Stimulated activated naive CD8-positive, alpha-beta T cell treated with anti-CD3 and anti-CD28 coated beads, Interleukin-15, Interleukin-2, amounts not matched to agents 100 ng/mL and 50 ng/mL, for 24 hours (primary cell): ENCODE measurements around the gene IL1RAPL2.
"Not testable (repeated sequence)": the region's sequence is repeated elsewhere in the genome, so short reads cannot be mapped to it uniquely, and the experiment has no call there.

Source experiments
- H3K27ac Mint-ChIP-seq: one replicate; pipeline ENCODE4 v1.8.0; 2021; ENCODE audit warnings: mild to moderate bottlenecking, mixed read lengths
- H3K27me3 Mint-ChIP-seq: one replicate; pipeline ENCODE4 v1.8.0; 2021; ENCODE audit warnings: mixed read lengths
- H3K36me3 Mint-ChIP-seq: one replicate; pipeline ENCODE4 v1.8.0; 2021; ENCODE audit warnings: low read depth, mixed read lengths
- H3K4me1 Mint-ChIP-seq: one replicate; pipeline ENCODE4 v1.8.0; 2021; ENCODE audit warnings: low read depth, mixed read lengths
- H3K4me3 Mint-ChIP-seq: one replicate; pipeline ENCODE4 v1.8.0; 2021; ENCODE audit warnings: mild to moderate bottlenecking, mixed read lengths
- H3K9me3 Mint-ChIP-seq: one replicate; pipeline ENCODE4 v1.8.0; 2021; ENCODE audit warnings: mixed read lengths

IL1RAPL2 gene

DNA sequence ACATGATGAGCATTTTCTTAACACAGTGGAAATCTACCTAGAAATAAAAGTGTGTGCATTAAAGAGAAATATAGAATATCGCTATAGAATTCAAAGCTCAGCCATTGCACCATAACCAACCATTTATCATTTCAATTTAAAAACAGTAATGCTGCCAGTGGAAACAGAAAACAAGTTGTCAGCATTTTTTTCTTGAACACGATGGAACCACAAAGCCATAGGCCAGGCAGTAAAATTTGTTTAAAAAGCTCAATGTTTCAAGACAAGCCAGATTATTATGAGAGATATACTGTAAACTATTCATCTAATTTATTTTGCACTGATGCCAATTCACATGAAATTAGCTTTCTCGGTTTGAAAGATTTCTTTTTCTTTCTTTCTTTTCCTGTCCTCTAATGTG, 1209.7 kb downstream of the IL1RAPL2 start:
- Mint-ChIP-seq H3K4me1 (no peaks in the 10 kb centered on the region), H3K9me3 (no peaks in the 10 kb centered on the region), H3K4me3 (no peak overlapping the region), H3K36me3 (no peaks in the 10 kb centered on the region), H3K27ac (no peak overlapping the region), H3K27me3 (no peaks in the 10 kb centered on the region)

DNA sequence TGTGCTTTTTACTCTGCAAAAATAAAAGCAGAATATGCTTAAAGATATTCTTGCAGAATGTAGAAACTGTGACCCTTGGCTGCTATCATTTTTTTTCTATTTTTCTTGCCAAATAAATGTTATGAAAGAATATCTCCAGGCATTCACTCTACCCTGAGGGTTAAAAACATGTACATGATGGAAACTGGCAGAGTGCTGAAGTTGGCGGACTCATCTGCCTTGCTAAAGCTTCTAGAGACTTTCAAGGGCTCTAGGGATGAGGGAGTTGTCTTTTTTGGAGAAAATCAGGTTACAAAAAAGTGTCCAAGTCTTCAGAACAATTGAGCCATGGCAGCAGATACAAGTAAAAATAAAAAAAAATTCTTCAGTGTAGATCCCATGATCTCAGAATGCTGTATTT, 1215.8 kb downstream of the IL1RAPL2 start:
- no peaks in the 10 kb centered on the region for H3K9me3 Mint-ChIP-seq
- no peaks in the 10 kb centered on the region for H3K4me1 Mint-ChIP-seq
- no peak overlapping the region for H3K4me3 Mint-ChIP-seq
- H3K27me3 Mint-ChIP-seq = no peaks in the 10 kb centered on the region
- H3K36me3 Mint-ChIP-seq = no peaks in the 10 kb centered on the region
- no peak overlapping the region for H3K27ac Mint-ChIP-seq

DNA sequence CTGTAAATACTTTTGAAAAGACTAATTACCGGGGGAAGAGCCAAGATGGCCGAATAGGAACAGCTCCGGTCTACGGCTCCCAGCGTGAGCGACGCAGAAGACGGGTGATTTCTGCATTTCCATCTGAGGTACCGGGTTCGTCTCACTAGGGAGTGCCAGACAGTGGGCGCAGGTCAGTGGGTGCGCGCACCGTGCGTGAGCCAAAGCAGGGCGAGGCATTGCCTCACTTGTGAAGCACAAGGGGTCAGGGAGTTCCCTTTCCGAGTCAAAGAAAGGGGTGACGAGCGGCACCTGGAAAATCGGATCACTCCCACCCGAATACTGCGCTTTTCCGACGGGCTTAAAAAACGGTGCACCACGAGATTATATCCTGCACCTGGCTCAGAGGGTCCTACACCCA, 1230.9 kb downstream of the IL1RAPL2 start:
- not testable (repeated sequence) for H3K27ac Mint-ChIP-seq, H3K27me3 Mint-ChIP-seq, H3K9me3 Mint-ChIP-seq, H3K36me3 Mint-ChIP-seq, H3K4me1 Mint-ChIP-seq, H3K4me3 Mint-ChIP-seq

DNA sequence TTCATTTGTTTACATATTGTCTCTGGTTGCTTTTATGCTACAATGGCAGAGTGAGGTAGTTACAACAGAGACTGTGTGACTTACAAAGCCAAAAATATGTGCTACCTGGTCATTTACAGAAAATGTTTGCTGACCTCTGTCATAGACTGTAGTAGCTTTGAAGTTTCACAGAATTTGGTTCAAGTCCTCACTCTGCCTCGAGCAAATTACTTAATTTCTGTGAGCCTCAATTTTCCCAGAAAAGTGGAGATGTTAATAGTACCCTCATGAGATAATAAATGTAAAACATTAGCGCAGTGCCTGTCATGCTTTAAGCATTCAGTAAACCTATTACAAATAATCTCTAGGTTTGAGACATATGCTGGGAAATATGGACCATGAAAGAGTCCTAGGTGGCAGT, 1237.9 kb downstream of the IL1RAPL2 start:
- Mint-ChIP-seq H3K9me3 (no peaks in the 10 kb centered on the region), H3K27me3 (no peaks in the 10 kb centered on the region), H3K4me3 (no peak overlapping the region), H3K36me3 (no peaks in the 10 kb centered on the region), H3K27ac (no peak overlapping the region), H3K4me1 (no peaks in the 10 kb centered on the region)

DNA sequence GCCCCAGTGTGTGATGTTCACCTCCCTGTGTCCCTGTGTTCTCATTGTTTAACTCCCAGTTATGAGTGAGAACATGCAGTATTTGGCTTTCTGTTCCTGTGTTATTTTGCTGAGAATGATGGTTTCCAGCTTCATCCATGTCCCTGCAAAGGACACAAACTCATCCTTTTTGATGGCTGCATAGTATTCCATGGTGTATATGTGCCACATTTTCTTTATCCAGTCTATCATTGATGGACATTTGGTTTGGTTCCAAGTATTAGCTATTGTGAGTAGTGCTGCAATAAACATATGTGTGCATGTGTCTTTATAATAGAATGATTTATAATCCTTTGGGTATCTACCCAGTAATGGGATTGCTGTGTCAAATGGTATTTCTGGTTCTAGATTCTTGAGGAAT, 1239.7 kb downstream of the IL1RAPL2 start:
- not testable (repeated sequence) for H3K36me3 Mint-ChIP-seq, H3K9me3 Mint-ChIP-seq, H3K4me3 Mint-ChIP-seq

DNA sequence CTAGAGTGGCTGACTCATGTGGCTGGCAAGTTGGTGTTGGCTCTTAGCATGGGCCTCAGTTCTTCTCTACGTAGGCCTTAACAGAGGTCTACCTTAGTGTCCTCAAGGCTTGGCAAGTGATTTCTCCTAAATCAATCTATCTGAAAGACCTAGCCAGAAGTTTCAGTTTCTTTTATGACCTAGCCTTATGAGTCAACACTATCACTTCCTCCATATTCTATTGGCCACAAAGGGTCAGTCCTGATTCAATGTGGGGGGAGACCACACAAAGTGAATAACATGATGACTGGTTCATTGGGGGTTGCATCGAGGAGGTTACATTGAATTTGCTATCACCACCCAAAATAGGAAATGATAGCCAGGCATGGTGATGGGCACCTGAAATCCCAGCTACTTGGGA, 1250.5 kb downstream of the IL1RAPL2 start:
- H3K27ac Mint-ChIP-seq = no peak overlapping the region
- no peaks in the 10 kb centered on the region for H3K4me1 Mint-ChIP-seq
- no peak overlapping the region for H3K4me3 Mint-ChIP-seq
- no peaks in the 10 kb centered on the region for H3K9me3 Mint-ChIP-seq
- H3K36me3 Mint-ChIP-seq = no peaks in the 10 kb centered on the region
- H3K27me3 Mint-ChIP-seq = peaks cover 21% of the 10 kb centered on the region

More for the DNA sequence above, 1239.7 kb downstream of the IL1RAPL2 start:
- not testable (repeated sequence) for H3K27ac Mint-ChIP-seq, H3K27me3 Mint-ChIP-seq, H3K4me1 Mint-ChIP-seq
